Ovary (tissue), 3 donors: Measurements from ENCODE around the gene KCNRG.

ENCODE experiments used
- EP300 ChIP-seq: sonication (generic); formaldehyde crosslinking; IDR thresholded peaks from one replicate; pipeline ENCODE4 v1.6.1; 2017; ENCODE audit warnings: antibody characterized with exemption
- POLR2A ChIP-seq: fragments of 450-650 bp; IDR thresholded peaks from one replicate; pipeline ENCODE4 v1.6.1; 2017; ENCODE audit warnings: antibody characterized with exemption, mild to moderate bottlenecking, moderate library complexity
- TF ChIP-seq, protein P1 (sequence below), 3 donors: fragments of 450-650 bp in 2 of 3; fragments of 200-600 bp in 1 of 3; IDR thresholded peaks; one replicate each; pipeline versions ENCODE4 v1.5.1 to v1.8.0; 2016 to 2022; ENCODE audit warnings: antibody characterized with exemption in 3 of 3, mild to moderate bottlenecking in 1 of 3
- donor health status: DM: no; HTN: no; CAD: no.

- TF ChIP-seq POLR2A (no peak), EP300 (no peak)
- TF ChIP-seq, protein P1, sequence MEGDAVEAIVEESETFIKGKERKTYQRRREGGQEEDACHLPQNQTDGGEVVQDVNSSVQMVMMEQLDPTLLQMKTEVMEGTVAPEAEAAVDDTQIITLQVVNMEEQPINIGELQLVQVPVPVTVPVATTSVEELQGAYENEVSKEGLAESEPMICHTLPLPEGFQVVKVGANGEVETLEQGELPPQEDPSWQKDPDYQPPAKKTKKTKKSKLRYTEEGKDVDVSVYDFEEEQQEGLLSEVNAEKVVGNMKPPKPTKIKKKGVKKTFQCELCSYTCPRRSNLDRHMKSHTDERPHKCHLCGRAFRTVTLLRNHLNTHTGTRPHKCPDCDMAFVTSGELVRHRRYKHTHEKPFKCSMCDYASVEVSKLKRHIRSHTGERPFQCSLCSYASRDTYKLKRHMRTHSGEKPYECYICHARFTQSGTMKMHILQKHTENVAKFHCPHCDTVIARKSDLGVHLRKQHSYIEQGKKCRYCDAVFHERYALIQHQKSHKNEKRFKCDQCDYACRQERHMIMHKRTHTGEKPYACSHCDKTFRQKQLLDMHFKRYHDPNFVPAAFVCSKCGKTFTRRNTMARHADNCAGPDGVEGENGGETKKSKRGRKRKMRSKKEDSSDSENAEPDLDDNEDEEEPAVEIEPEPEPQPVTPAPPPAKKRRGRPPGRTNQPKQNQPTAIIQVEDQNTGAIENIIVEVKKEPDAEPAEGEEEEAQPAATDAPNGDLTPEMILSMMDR (IDR thresholded peaks at IDR 0.05): no peak
These were observed 54.0 kb downstream of the KCNRG start for GRCh38 chr13:50069261-50069660.
